Cardiac muscle cell (in vitro differentiated cells and primary cell): Measurements from ENCODE around the gene RBM10. TPM values are rescaled to one million over a fixed set of nuclear protein-coding genes. Genes with fewer than 3 reads are reported as not detected.

Experiments used
- DNase-seq, 2 donors: peaks; one replicate each; pipeline versions ENCODE4 v3.0.0 to v3.0.0-alpha.2; 2010 to 2017; ENCODE audit warnings: low read depth in 1 of 2, low spot score in 1 of 2
- H3K27ac ChIP-seq: fragments of 200-600 bp; sonication (generic); 2 replicates; pipeline ENCODE4 v1.5.1; 2016
- H3K27me3 ChIP-seq: fragments of 200-600 bp; sonication (generic); 2 replicates; pipeline ENCODE4 v1.6.0; 2016; ENCODE audit warnings: control low read depth
- H3K36me3 ChIP-seq: fragments of 200-600 bp; sonication (generic); 2 replicates; pipeline ENCODE4 v1.5.1; 2016; ENCODE audit warnings: control low read depth
- H3K4me1 ChIP-seq: fragments of 200-600 bp; sonication (generic); 2 replicates; pipeline ENCODE4 v1.8.1; 2017; ENCODE audit warnings: low read depth, mild to moderate bottlenecking, mixed run types
- H3K4me3 ChIP-seq: fragments of 200-600 bp; sonication (generic); 2 replicates; pipeline ENCODE4 v1.5.1; 2016; ENCODE audit warnings: mild to moderate bottlenecking
- H3K9me3 ChIP-seq: fragments of 200-600 bp; sonication (generic); 2 replicates; pipeline ENCODE4 v1.5.1; 2017; ENCODE audit warnings: low read depth, mild to moderate bottlenecking, control low read depth
- CTCF ChIP-seq: IDR thresholded peaks from 2 replicates; pipeline ENCODE4 v1.5.1; 2012; ENCODE audit warnings: low read depth, mild to moderate bottlenecking, low read length
- polyA plus RNA-seq: library from polyadenylated mRNA; unstranded; fragments of >200 nt; fragmentation: Nextera tagmentation; extraction: Ambion mirVana; gene quantifications from 2 replicates; pipeline ENCODE4 v1.2.1, GENCODE V29; 2016
- total RNA-seq: library from RNA; depleted of rRNA; stranded (reverse); fragments of >200 nt; gene quantifications from 2 replicates; pipeline ENCODE4 v1.2.3, GENCODE V29; 2016

The RBM10 gene
- total and polyA plus RNA-seq, 2 experiments from 2014 or later: 48.7 to 70.0 TPM

- Histone ChIP-seq H3K4me3 (no peak overlapping the region), H3K9me3 (no peaks in the 10 kb centered on the region), H3K27me3 (no peaks in the 10 kb centered on the region), H3K36me3 (peaks cover 53% of the 10 kb centered on the region), H3K27ac (no peak overlapping the region), H3K4me1 (peaks cover 10% of the 10 kb centered on the region)
- TF ChIP-seq CTCF: no peak
- no peak for DNase-seq
These were observed 79.9 kb downstream of the RBM10 start for GRCh38 chrX:47224896-47225290.

GRCh38 chrX:47226071-47226470, 81.0 kb downstream of the RBM10 start:
- Histone ChIP-seq H3K9me3 (no peaks in the 10 kb centered on the region), H3K27ac (no peak overlapping the region), H3K36me3 (peaks cover 53% of the 10 kb centered on the region), H3K4me3 (no peak overlapping the region), H3K4me1 (no peaks in the 10 kb centered on the region), H3K27me3 (no peaks in the 10 kb centered on the region)
- no peak for DNase-seq
- TF ChIP-seq CTCF: no peak

DNA sequence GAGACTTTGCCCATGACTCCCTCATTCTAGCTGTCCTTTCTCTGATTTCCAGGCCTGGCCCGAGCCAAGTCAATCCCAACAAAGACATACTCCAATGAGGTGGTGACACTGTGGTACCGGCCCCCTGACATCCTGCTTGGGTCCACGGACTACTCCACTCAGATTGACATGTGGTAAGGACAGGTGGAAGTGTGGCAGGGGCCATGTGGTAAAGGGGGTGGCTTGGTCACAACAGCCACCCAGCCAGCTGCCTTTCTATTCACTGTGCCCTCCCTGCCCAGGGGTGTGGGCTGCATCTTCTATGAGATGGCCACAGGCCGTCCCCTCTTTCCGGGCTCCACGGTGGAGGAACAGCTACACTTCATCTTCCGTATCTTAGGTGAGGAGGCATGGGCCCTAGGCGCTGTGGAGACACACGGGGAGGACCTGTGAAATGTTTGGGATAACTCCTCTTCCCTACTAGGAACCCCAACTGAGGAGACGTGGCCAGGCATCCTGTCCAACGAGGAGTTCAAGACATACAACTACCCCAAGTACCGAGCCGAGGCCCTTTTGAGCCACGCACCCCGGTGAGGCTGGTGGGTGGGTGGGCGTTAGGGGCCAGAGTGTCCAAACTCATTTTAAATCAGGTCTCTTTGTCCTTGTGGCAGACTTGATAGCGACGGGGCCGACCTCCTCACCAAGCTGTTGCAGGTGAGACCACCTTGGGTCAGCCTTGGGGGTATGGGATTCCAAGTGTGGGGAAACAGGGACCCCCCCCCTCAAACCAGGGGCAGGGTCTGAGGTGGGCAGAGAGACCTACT, 81.7 kb downstream of the RBM10 start:
- H3K4me3 ChIP-seq: no peak overlapping the region
- H3K9me3 ChIP-seq: no peaks in the 10 kb centered on the region
- H3K27ac ChIP-seq: no peak overlapping the region
- TF ChIP-seq CTCF: no peak
- no peak for DNase-seq
- no peaks in the 10 kb centered on the region for H3K27me3 ChIP-seq
- peaks cover 53% of the 10 kb centered on the region for H3K36me3 ChIP-seq
- H3K4me1 ChIP-seq: no peaks in the 10 kb centered on the region

DNA sequence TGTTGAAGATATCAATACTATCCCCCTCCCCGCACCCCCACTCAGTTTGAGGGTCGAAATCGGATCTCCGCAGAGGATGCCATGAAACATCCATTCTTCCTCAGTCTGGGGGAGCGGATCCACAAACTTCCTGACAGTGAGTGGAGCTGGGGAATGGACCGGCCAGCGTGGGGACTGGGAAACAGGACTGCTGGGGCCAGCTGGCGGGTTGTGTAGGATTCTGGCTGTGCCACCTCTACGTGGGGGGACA, 82.2 kb downstream of the RBM10 start:
- Histone ChIP-seq H3K36me3 (peaks cover 53% of the 10 kb centered on the region), H3K27ac (no peak overlapping the region), H3K27me3 (no peaks in the 10 kb centered on the region), H3K4me1 (no peaks in the 10 kb centered on the region), H3K9me3 (no peaks in the 10 kb centered on the region), H3K4me3 (no peak overlapping the region)
- TF ChIP-seq CTCF: no peak
- DNase-seq: no peak

- H3K4me1 ChIP-seq: no peaks in the 10 kb centered on the region
- no peak overlapping the region for H3K27ac ChIP-seq
- H3K4me3 ChIP-seq: no peak overlapping the region
- H3K36me3 ChIP-seq: peaks cover 51% of the 10 kb centered on the region
- no peak for DNase-seq
- TF ChIP-seq CTCF: no peak
- no peaks in the 10 kb centered on the region for H3K27me3 ChIP-seq
- no peaks in the 10 kb centered on the region for H3K9me3 ChIP-seq
These were observed 83.7 kb downstream of the RBM10 start for GRCh38 chrX:47228550-47229270.
